HL-60 (cell line): ENCODE data around the gene JMY.

Source experiments
- CTCF ChIP-seq: IDR thresholded peaks from one replicate; pipeline ENCODE4 v1.5.1; 2011; ENCODE audit warnings: low read length, control low read depth, inconsistent platforms; ENCODE audit not compliant: insufficient read depth
- GABPA ChIP-seq: IDR thresholded peaks from 2 replicates; pipeline ENCODE4 v1.6.1; 2012; ENCODE audit warnings: low read depth
- POLR2AphosphoS5 ChIP-seq: IDR thresholded peaks from 2 replicates; pipeline ENCODE4 v1.6.1; 2012; ENCODE audit warnings: low read depth
- REST ChIP-seq: IDR thresholded peaks from 2 replicates; pipeline ENCODE4 v1.6.1; 2012; ENCODE audit warnings: low read depth; ENCODE audit not compliant: insufficient replicate concordance
- SPI1 ChIP-seq: IDR thresholded peaks from 2 replicates; pipeline ENCODE4 v1.6.1; 2012; ENCODE audit warnings: low read depth, mild to moderate bottlenecking, borderline replicate concordance

- TF ChIP-seq CTCF (no peak), POLR2AphosphoS5 (no peak), REST (no peak), GABPA (no peak), SPI1 (no peak)
Measured at GRCh38 chr5:79186455-79186854, 49.5 kb upstream of the JMY start.
